Colonic mucosa (tissue), 4 donors: ENCODE measurements around the gene ELANE. TPM values are rescaled to one million over a fixed set of nuclear protein-coding genes. Genes with fewer than 3 reads are reported as not detected.
A peak's percentile ranks its signal among the peaks of the same experiment; 100 is the strongest.

Experiments used
- DNase-seq: peaks from one replicate; pipeline ENCODE4 v3.0.0-alpha.2; 2020
- H3K27ac ChIP-seq: fragments of 200-600 bp; one replicate; pipeline ENCODE4 v1.8.0; 2021
- H3K27me3 ChIP-seq: fragments of 200-600 bp; one replicate; pipeline ENCODE4 v1.8.0; 2021
- H3K36me3 ChIP-seq: fragments of 200-600 bp; one replicate; pipeline ENCODE4 v1.8.0; 2021
- H3K4me1 ChIP-seq: fragments of 200-600 bp; one replicate; pipeline ENCODE4 v1.8.0; 2021; ENCODE audit warnings: mild to moderate bottlenecking
- H3K4me3 ChIP-seq: fragments of 200-600 bp; one replicate; pipeline ENCODE4 v1.8.0; 2021
- H3K9ac ChIP-seq, 2 donors: one replicate each; pipeline ENCODE4 v1.7.0; 2013; ENCODE audit warnings: control low read depth in 2 of 2, low read depth in 2 of 2, low read length in 2 of 2
- H3K9me3 ChIP-seq: fragments of 200-600 bp; one replicate; pipeline ENCODE4 v1.8.0; 2021
- CTCF ChIP-seq: fragments of 200-600 bp; IDR thresholded peaks from one replicate; pipeline ENCODE4 v1.8.0; 2022; ENCODE audit warnings: antibody characterized with exemption, mild to moderate bottlenecking
- intact Hi-C: fragments of 100-400 bp; cut with DNase I; formaldehyde crosslinking; loops from one replicate; pipeline ENCODE4 v1.14.1; 2022
- total RNA-seq, 2 donors: library from RNA; stranded (reverse); fragmentation: NEBNext Ultra II Directional in 1 of 2; extraction: Animal tissue kit (Norgen Biotek cat#: 25700) in 1 of 2; gene quantifications; one replicate each; pipeline ENCODE4 v1.2.1, GENCODE V29; 2021
- donor health status: healthy.
- donor health status: DM: no; HTN: no; CAD: no.
- donor health status: DM: no; HTN: no; CAD: no.

Gene ELANE
- total RNA-seq, 2 donors from 2014 or later: not detected

- DNase-seq: no peak
- H3K9ac ChIP-seq: no peak overlapping the region
- H3K9me3 ChIP-seq: no peaks in the 10 kb centered on the region
- intact Hi-C loops: loop anchor here (5.0 to 10.0 kb wide), 2 partner anchors 50 to 117 kb away; partner anchors contain the start of genes KISS1R and WDR18
- TF ChIP-seq CTCF: no peak
- no peaks in the 10 kb centered on the region for H3K27me3 ChIP-seq
- H3K27ac ChIP-seq: no peak overlapping the region
- no peaks in the 10 kb centered on the region for H3K36me3 ChIP-seq
- H3K4me1 ChIP-seq: peaks cover 5% of the 10 kb centered on the region
- no peak overlapping the region for H3K4me3 ChIP-seq
Observed at GRCh38 chr19:867301-867793, 15.2 kb downstream of the ELANE start.

GRCh38 chr19:867855-868457 is 15.9 kb downstream of the ELANE start:
- H3K4me3 ChIP-seq: no peak overlapping the region
- no peak for DNase-seq
- H3K27me3 ChIP-seq: no peaks in the 10 kb centered on the region
- H3K27ac ChIP-seq: no peak overlapping the region
- no peaks in the 10 kb centered on the region for H3K36me3 ChIP-seq
- TF ChIP-seq CTCF: no peak
- intact Hi-C loops: loop anchor here (5.0 to 10.0 kb wide), 2 partner anchors 49 to 117 kb away; partner anchors contain the start of genes KISS1R and WDR18
- no peaks in the 10 kb centered on the region for H3K9me3 ChIP-seq
- peaks cover 5% of the 10 kb centered on the region for H3K4me1 ChIP-seq
- H3K9ac ChIP-seq: no peak overlapping the region

GRCh38 chr19:868458-869244 is 16.5 kb downstream of the ELANE start:
- Histone ChIP-seq H3K9ac (peak overlapping the region in 1 of 2 donors; percentile 50), H3K27ac (peak overlapping the region; percentile 33), H3K4me3 (no peak overlapping the region), H3K9me3 (no peaks in the 10 kb centered on the region), H3K36me3 (no peaks in the 10 kb centered on the region), H3K27me3 (no peaks in the 10 kb centered on the region), H3K4me1 (peaks cover 5% of the 10 kb centered on the region)
- intact Hi-C loops: loop anchor here (5.0 to 10.0 kb wide), 2 partner anchors 49 to 116 kb away; partner anchors contain the start of genes KISS1R and WDR18
- no peak for TF ChIP-seq CTCF
- DNase-seq: no peak

- Histone ChIP-seq H3K27me3 (no peaks in the 10 kb centered on the region), H3K4me3 (no peak overlapping the region), H3K9ac (peak overlapping the region in 1 of 2 donors; percentile 50), H3K9me3 (no peaks in the 10 kb centered on the region), H3K36me3 (no peaks in the 10 kb centered on the region), H3K4me1 (peaks cover 5% of the 10 kb centered on the region), H3K27ac (peak overlapping the region; percentile 63)
- DNase-seq: peak; percentile 65
- TF ChIP-seq CTCF: no peak
- intact Hi-C loops: loop anchor here (5.0 to 10.0 kb wide), 2 partner anchors 48 to 115 kb away; partner anchors contain the start of genes KISS1R and WDR18
Observed at GRCh38 chr19:869245-870177, 17.4 kb downstream of the ELANE start.

GRCh38 chr19:870314-870713 is 18.2 kb downstream of the ELANE start:
- no peak overlapping the region for H3K4me3 ChIP-seq
- no peak for TF ChIP-seq CTCF
- H3K9ac ChIP-seq: no peak overlapping the region
- DNase-seq: no peak
- no peaks in the 10 kb centered on the region for H3K36me3 ChIP-seq
- H3K27me3 ChIP-seq: no peaks in the 10 kb centered on the region
- H3K4me1 ChIP-seq: peaks cover 5% of the 10 kb centered on the region
- intact Hi-C loops: no loop called here
- H3K9me3 ChIP-seq: no peaks in the 10 kb centered on the region
- H3K27ac ChIP-seq: peak overlapping the region; percentile 63
